OCI-LY7 (cell line): ENCODE results near the gene COPE. TPM values are rescaled to one million over a fixed set of nuclear protein-coding genes. Genes with fewer than 3 reads are reported as not detected.

ENCODE experiments used
- BruUV-seq: library from RNA; stranded (reverse); fragments of 400-500 nt; replicated peaks from 2 replicates; lab custom pipeline; 2021; lab: Mats Ljungman, UMichigan
- CTCF ChIA-PET: fragments of 300-600 bp; sonication (Branson Sonifier 250); formaldehyde crosslinking; loops from one replicate; lab custom pipeline; 2022; ENCODE audit warnings: antibody characterized with exemption; ENCODE audit not compliant: unreplicated experiment; lab: Charles Lee
- POLR2A ChIA-PET: fragments of 300-600 bp; sonication (Branson Sonifier 250); formaldehyde crosslinking; loops from one replicate; lab custom pipeline; 2022; ENCODE audit warnings: antibody characterized with exemption; lab: Charles Lee
- DNase-seq: peaks from one replicate; pipeline ENCODE4 v3.0.0-alpha.2; 2015; ENCODE audit warnings: low spot score
- H2AFZ ChIP-seq: fragments of 200-600 bp; sonication (generic), shearing (Covaris generic); 2 replicates; pipeline ENCODE4 v1.6.1; 2014; ENCODE audit warnings: mild to moderate bottlenecking, antibody characterized with exemption, low read length, moderate library complexity
- H3K27ac ChIP-seq: fragments of 200-600 bp; sonication (generic); 2 replicates; pipeline ENCODE4 v1.5.1; 2014; ENCODE audit warnings: mixed run types, low read depth, mild to moderate bottlenecking, moderate library complexity, low read length, inconsistent platforms; ENCODE audit not compliant: poor library complexity, severe bottlenecking
- H3K36me3 ChIP-seq: fragments of 200-600 bp; sonication (generic); 2 replicates; pipeline ENCODE4 v1.6.1; 2014; ENCODE audit warnings: mild to moderate bottlenecking, antibody characterized with exemption, low read length, moderate library complexity, mixed read lengths; ENCODE audit not compliant: insufficient read depth
- H3K4me1 ChIP-seq: fragments of 200-600 bp; sonication (generic); 2 replicates; pipeline ENCODE4 v1.5.1; 2014; ENCODE audit warnings: mild to moderate bottlenecking, low read length; ENCODE audit not compliant: insufficient read depth, poor library complexity, severe bottlenecking
- H3K4me2 ChIP-seq: fragments of 200-600 bp; sonication (generic); 2 replicates; pipeline ENCODE4 v1.6.1; 2014; ENCODE audit warnings: mild to moderate bottlenecking, low read length
- H3K4me3 ChIP-seq: fragments of 200-600 bp; sonication (generic); 2 replicates; pipeline ENCODE4 v1.5.1; 2014; ENCODE audit warnings: mild to moderate bottlenecking, low read depth, low read length; ENCODE audit not compliant: poor library complexity, severe bottlenecking
- H3K79me2 ChIP-seq: fragments of 200-600 bp; sonication (generic); 2 replicates; pipeline ENCODE4 v1.6.1; 2016; ENCODE audit warnings: low read depth, mild to moderate bottlenecking, low read length, moderate library complexity, mixed read lengths; ENCODE audit not compliant: insufficient read depth
- H3K9me2 ChIP-seq: fragments of 200-600 bp; sonication (generic); 2 replicates; pipeline ENCODE4 v1.6.1; 2016; ENCODE audit warnings: mild to moderate bottlenecking, low read length, mixed read lengths; ENCODE audit not compliant: insufficient read depth
- H3K9me3 ChIP-seq: fragments of 200-600 bp; sonication (generic); 2 replicates; pipeline ENCODE4 v1.6.1; 2014; ENCODE audit warnings: mild to moderate bottlenecking, mixed run types, low read length, mixed read lengths
- H4K20me1 ChIP-seq: fragments of 200-600 bp; sonication (generic); 2 replicates; pipeline ENCODE4 v1.6.1; 2014; ENCODE audit warnings: mild to moderate bottlenecking, antibody characterized with exemption, low read length, moderate library complexity, mixed read lengths; ENCODE audit not compliant: insufficient read depth
- EZH2phosphoT487 ChIP-seq: fragments of 200-600 bp; sonication (generic); IDR thresholded peaks from 2 replicates; pipeline ENCODE4 v1.6.1; 2018; ENCODE audit warnings: low read depth, borderline replicate concordance, mild to moderate bottlenecking, mixed run types, antibody characterized with exemption, low read length, moderate library complexity, mixed read lengths
- intact Hi-C: fragments of 100-400 bp; cut with micrococcal nuclease; formaldehyde crosslinking; loops from one replicate; pipeline ENCODE4 v1.10.0; 2022; ENCODE audit not compliant: unreplicated experiment
- total RNA-seq, 2 experiments: library from RNA; depleted of rRNA in 1 of 2; stranded (reverse); fragments of >200 nt in 1 of 2; shearing (Covaris generic) in 1 of 2; gene quantifications; 2 replicates each; pipeline ENCODE4 v1.2.3, GENCODE V29; 2014 to 2022
- TF ChIP-seq, protein P1 (sequence below): fragments of 200-600 bp; sonication (generic); conservative IDR thresholded peaks from 2 replicates; pipeline ENCODE4 v1.5.1; 2014; ENCODE audit warnings: mild to moderate bottlenecking, antibody characterized with exemption, low read length, moderate library complexity, mixed read lengths

The COPE gene
- total RNA-seq, 2 experiments from 2014 or later = 255 to 256 TPM

GRCh38 chr19:18913466-18913865 is 5.7 kb downstream of the COPE start:
- Histone ChIP-seq H3K36me3 (peaks cover 71% of the 10 kb centered on the region), H3K4me1 (peaks cover 8% of the 10 kb centered on the region), H3K9me3 (no peaks in the 10 kb centered on the region), H3K27ac (no peak overlapping the region), H4K20me1 (peaks cover 2% of the 10 kb centered on the region; the same call in 1 of the 2 replicates), H2AFZ (no peak overlapping the region), H3K4me2 (no peak overlapping the region), H3K4me3 (no peak overlapping the region), H3K79me2 (peaks cover 25% of the 10 kb centered on the region; the same call in 1 of the 2 replicates), H3K9me2 (no peaks in the 10 kb centered on the region)
- DNase-seq = no peak
- BruUV-seq = no TSS peak
- CTCF ChIA-PET = interaction anchor here (0.6 kb wide), 1 partner anchor 369 kb away, joined by 3 read pairs; no protein-coding TSS in a partner anchor
- POLR2A ChIA-PET = no interaction called here
- TF ChIP-seq, protein P1, sequence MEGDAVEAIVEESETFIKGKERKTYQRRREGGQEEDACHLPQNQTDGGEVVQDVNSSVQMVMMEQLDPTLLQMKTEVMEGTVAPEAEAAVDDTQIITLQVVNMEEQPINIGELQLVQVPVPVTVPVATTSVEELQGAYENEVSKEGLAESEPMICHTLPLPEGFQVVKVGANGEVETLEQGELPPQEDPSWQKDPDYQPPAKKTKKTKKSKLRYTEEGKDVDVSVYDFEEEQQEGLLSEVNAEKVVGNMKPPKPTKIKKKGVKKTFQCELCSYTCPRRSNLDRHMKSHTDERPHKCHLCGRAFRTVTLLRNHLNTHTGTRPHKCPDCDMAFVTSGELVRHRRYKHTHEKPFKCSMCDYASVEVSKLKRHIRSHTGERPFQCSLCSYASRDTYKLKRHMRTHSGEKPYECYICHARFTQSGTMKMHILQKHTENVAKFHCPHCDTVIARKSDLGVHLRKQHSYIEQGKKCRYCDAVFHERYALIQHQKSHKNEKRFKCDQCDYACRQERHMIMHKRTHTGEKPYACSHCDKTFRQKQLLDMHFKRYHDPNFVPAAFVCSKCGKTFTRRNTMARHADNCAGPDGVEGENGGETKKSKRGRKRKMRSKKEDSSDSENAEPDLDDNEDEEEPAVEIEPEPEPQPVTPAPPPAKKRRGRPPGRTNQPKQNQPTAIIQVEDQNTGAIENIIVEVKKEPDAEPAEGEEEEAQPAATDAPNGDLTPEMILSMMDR = no peak
- TF ChIP-seq EZH2phosphoT487 = no peak
- intact Hi-C loops = no loop called here

GRCh38 chr19:18912933-18913332 is 6.3 kb downstream of the COPE start:
- Histone ChIP-seq H3K79me2 (peaks cover 19% of the 10 kb centered on the region; the same call in 1 of the 2 replicates), H3K27ac (no peak overlapping the region), H3K9me3 (no peaks in the 10 kb centered on the region), H2AFZ (no peak overlapping the region), H3K4me1 (peaks cover 7% of the 10 kb centered on the region), H3K36me3 (peaks cover 71% of the 10 kb centered on the region), H4K20me1 (no peaks in the 10 kb centered on the region), H3K4me2 (no peak overlapping the region), H3K9me2 (no peaks in the 10 kb centered on the region), H3K4me3 (no peak overlapping the region)
- ChIA-PET CTCF (interaction anchor here (0.6 kb wide), 1 partner anchor 368 kb away, joined by 3 read pairs; no protein-coding TSS in a partner anchor), POLR2A (no interaction called here)
- intact Hi-C loops = no loop called here
- no peak for DNase-seq
- TF ChIP-seq, protein P1 = no peak
- TF ChIP-seq EZH2phosphoT487 = no peak
- no TSS peak for BruUV-seq

DNA sequence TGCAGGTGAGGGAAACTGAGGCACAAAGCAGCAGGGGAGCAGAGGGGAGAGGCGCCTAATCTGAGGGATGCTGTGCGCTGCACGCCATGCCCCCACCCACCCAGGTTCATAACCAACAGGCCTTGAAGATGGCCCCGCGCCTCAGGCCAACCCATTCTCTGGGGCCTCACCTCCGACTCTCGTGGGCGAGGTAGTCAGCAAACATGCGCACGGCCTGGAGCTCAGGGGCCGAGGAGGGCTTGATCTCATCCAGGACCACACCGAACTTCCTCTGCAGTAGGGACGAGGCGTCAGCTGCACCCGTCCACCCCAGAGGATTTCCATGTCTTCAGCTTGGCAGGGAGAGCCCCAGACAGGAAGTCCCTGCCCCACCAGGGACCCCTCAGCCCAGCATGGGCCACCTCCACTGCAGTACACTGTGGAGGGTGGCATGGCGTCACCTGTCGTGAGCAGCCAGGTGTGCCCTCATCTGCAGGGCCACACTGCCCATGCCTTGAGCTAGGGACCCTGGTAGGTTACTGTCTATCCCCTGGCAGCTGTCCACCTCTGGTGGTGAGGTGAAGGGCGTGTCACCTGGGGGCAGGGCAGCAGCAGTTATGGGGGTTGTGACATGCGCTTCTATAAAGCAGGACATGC is 8.3 kb downstream of the COPE start:
- Histone ChIP-seq H3K4me2 (no peak overlapping the region), H3K36me3 (peaks cover 69% of the 10 kb centered on the region), H3K4me1 (no peaks in the 10 kb centered on the region), H3K9me2 (no peaks in the 10 kb centered on the region), H3K9me3 (no peaks in the 10 kb centered on the region), H4K20me1 (no peaks in the 10 kb centered on the region), H3K27ac (no peak overlapping the region), H2AFZ (no peak overlapping the region), H3K79me2 (peaks cover 4% of the 10 kb centered on the region; the same call in 1 of the 2 replicates), H3K4me3 (no peak overlapping the region)
- no peak for DNase-seq
- TF ChIP-seq EZH2phosphoT487 = no peak
- TF ChIP-seq, protein P1 = no peak
- intact Hi-C loops = no loop called here
- BruUV-seq = no TSS peak
- ChIA-PET POLR2A (interaction anchor here (0.7 kb wide), 1 partner anchor 10 kb away, joined by 3 read pairs; no protein-coding TSS in a partner anchor), CTCF (no interaction called here)
